Measurements from ENCODE around the gene ARHGEF6.

- no peak for TF ChIP-seq POLR2A (IDR thresholded peaks at IDR 0.05)
- no peak for TF ChIP-seq EP300 (IDR thresholded peaks at IDR 0.05; ENCODE audit: low read depth)
Observed at GRCh38 chrX:136627409-136627808, 153.3 kb downstream of the ARHGEF6 start.
